Right ventricle myocardium superior (tissue), 1 donor: ENCODE results near the gene GADD45GIP1. TPM values are rescaled to one million over a fixed set of nuclear protein-coding genes. Genes with fewer than 3 reads are reported as not detected.

ENCODE experiments used
- ATAC-seq: fragments of 200-7000 bp; cut with Tn5 transposase; one replicate; pipeline ENCODE4 v1.9.1; 2020; ENCODE audit warnings: mild to moderate bottlenecking; ENCODE audit not compliant: poor library complexity
- DNase-seq: peaks from one replicate; pipeline ENCODE4 v3.0.0-alpha.2; 2020
- intact Hi-C: fragments of 100-400 bp; cut with DNase I; formaldehyde crosslinking; loops from one replicate; pipeline ENCODE4 v1.11.2; 2022
- long read RNA-seq: library from polyadenylated mRNA; unstranded; transcript quantifications from one replicate; pipeline ENCODE4 v2.0.0, GENCODE V29; 2021
- total RNA-seq: library from RNA; stranded (reverse); fragmentation: NEBNext Ultra II Directional; extraction: Animal tissue kit (Norgen Biotek cat#: 25700); gene quantifications from one replicate; pipeline ENCODE4 v1.2.1, GENCODE V29; 2021
- donor health status: DM: no; HTN: yes; CAD: no; lungs with severe emphysema.

GADD45GIP1 gene
- total RNA-seq, result 31.1 TPM
- long read RNA-seq, transcript GADD45GIP1-201 (2 exons, 1,782 nt), result major isoform, 78 of 101 reads
- long read RNA-seq, partial matches to known transcripts, result 14 of 101 reads
- long read RNA-seq, other reads (novel, unspliced or antisense), result 9 of 101 reads

DNA sequence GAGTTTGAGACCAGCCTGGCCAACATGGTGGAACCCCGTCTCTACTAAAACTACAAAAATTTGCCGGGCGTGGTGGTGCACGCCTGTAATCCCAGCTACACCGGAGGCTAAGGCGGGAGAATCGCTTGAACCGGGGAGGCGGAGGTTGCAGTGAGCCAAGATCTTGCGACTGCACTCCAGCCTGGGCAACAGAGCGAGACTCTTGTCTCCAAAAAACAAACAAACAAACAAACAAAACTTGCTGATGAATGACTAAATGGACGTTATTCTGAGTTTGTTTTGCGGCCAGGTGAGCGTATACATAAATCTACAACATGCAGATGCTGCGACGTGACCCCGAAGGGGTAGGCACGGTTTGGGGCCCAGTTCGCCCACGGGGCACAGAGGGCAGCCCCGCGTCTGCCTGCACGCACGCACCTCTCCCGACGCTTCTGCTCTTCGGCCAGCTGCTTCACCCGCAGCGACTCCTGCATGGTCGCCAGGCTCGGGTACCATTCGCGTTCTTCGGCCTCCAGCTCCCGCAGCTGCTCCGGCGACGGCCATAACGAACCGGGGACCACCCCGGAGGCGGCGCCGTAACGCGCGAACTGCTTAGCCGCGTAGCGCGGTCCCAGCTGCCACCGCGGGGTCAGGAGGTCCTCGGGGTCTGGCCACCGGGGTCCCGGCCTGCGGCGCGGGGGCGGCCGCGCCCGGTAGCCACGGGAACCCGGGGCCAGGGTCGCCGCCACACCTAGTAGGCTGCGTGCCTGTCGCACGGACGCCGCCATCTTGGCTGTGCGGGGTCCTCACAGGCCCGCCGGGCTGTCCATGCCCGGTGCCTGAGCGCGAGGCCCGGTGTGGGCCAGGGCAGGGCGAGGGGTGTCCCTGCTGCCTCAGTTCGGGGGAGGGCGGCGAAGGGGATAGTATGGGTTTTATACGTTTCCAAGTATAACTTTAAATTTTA is at the start of gene GADD45GIP1:
TSS of gene GADD45GIP1 (minus strand) at position 778 of the 943 bp plus-strand sequence. CDS start at position 767, 11 bp downstream.
- DNase-seq (peak; percentile 90), ATAC-seq (peak; percentile 96)
- intact Hi-C loops, result no loop called here

DNA sequence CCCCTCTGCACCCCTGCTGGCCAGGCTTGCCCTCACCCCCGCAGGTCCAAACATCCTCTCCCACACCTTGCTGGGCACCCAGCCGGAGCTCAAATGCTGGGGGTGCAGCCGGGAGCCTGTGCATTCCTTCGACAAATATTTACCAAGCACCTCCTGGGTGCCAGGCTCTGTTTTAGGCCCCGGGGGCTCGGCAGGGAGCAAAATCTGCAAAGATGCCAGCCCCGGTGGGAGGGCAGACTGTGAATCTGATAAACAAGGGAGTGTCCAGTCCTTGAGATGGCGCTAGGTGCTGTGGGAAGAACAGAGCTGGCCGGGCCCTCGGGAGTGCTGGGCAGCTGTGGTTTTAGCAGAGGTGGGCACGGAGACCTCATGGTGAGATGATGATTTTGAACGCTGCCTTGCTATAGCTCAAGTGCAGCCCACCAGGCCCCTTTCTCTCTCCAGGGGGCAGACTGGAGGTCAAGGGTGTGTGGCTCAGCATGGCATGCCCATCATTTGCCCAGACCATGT is 48.9 kb upstream of the GADD45GIP1 start:
- intact Hi-C loops, result no loop called here
- DNase-seq (no peak), ATAC-seq (no peak)

DNA sequence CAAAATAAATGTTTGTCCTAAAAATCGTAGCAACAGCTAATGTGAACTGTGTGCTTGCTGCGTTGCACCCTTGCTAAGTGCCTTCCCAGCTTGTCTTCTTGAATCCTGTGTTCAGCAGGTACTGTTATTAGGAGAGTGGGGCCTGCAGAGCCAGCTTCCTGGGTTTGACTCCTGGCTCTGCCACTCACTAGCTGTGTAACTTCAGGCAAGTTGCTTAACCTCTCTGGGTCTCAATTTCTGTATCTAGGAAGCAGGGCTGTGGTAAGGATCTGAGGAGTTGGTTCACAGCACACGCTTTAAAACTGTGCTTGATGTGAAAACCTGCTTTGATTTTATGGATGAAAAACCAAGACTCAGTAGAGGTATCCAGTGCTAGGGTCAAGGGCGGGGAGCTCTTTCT is 48.2 kb upstream of the GADD45GIP1 start:
- DNase-seq (no peak), ATAC-seq (no peak)
- intact Hi-C loops, result no loop called here

DNA sequence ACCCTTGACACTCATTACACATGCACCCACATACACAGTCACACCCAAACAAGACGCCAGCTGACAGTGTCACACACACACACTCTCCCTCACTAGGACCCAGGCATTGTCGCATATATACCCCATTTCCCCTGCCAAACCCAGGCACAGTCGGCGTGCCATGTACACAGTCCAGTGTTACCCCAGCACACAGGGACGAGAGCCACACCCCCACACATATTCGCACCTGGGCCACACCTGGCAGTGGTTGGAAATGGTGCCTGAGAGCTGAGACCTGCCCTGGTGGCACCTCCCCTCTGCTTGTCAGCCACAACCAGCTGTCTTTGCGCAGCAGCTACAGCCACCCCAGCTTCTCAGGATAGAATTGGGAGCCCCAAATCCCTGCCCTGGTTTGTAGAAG is 47.2 kb upstream of the GADD45GIP1 start:
- intact Hi-C loops, result no loop called here
- ATAC-seq (no peak), DNase-seq (no peak)

DNA sequence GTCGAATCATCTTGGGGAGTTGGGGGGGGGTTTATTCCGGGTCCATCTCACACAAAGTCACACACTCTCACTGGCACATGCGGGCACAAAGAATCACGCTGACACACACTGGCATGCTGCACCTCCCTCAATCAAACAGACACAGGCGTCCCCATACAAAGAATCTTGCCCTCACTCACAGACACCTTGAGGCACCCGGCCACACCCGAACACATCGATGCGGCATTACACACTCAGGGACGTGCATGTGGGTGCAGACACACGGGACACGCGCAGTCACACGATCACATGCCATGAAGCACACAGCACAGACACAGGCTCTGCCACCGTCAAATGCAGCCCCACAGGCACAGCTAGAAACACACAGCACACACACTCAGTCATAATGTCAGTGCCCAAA is 46.1 kb upstream of the GADD45GIP1 start:
- intact Hi-C loops, result no loop called here
- DNase-seq (no peak), ATAC-seq (no peak)

DNA sequence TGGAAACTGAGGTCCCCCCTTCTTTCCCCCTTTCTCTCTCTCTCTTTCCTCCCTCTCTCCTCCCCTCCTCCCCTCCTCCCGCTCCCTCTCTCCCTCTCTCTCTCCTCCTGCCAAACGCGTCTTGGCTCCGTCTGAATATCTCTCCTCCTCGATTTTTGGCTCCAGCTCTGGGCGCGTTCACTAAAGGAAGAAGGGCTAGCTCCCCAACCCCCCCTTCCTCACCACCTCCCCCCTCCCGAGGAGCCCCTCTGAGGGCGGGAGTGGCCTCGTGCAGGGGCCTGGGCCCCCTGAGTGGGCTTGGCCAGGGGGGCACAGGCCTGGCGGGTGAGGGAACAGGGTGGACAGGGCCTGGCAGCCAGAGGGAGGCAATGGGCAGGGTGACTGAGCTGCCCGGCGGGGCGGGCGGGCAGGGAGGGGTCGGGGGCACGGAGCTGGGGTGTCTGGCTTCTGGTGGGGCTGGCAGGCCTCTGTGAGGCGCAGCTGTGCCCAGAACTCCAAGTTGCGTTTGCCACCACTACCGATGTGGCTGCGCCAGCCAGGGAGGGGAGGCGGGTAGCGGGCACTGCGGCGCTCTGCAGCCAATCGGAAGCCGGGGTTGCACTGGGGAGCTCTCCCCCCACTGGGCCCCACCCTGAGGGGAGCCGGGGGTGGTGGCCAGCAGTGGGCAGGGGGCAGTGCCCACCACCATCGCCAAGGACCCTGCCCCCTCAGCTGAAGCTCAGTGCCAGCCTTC is 45.3 kb upstream of the GADD45GIP1 start:
- ATAC-seq (peak; percentile 83), DNase-seq (peak; percentile 82)
- intact Hi-C loops, result no loop called here

DNA sequence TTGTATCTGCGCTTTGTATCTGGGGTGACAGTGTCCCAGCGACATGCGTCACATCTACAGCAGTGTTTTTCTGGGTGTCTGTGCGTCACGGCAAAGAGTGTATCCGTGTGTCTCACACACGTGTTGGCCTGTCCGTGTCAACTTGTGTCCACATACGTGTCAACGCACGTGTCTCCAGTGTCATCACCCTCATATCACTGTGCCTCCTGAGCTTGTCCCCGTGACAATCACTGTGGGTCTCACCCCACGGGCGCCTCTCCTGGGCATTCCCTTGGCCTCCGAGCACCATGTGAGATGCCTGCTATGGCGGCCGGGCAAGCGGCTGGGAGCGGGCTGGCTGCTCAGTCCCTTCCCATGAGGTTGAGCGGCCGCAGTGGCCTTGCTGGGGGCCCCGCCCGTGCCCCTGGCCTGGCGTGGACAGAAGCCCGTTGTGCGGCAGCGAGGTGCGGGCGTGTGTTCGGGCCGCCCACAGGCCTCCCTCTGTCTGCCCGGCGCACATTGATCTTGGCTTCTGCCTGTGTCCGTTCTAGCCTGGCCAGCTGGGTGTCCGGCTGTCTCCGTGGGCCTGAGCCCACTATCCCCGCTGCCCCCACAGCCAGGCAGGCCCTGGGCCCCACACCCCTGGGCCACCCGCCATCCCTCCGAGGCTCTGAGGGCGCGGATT is 44.6 kb upstream of the GADD45GIP1 start:
- DNase-seq (peak; percentile 70), ATAC-seq (peak; percentile 45)
- intact Hi-C loops, result no loop called here

DNA sequence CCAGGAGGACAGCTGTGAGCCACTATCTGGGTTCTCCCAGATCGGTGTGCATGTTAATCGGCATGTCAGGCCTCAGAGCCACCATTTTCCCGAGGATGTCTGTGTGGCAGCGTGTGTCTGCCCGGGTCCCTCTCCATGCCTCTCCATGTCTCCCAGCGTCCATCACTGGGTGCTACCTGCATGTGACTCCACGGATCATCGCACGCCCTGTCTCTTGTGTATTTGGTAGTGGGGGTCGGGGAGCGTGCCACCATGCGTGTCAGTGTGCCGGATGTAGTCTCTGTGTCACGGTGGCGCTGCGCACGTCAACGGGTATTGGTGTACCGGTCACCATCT is 44.1 kb upstream of the GADD45GIP1 start:
- intact Hi-C loops, result no loop called here
- ATAC-seq (no peak), DNase-seq (no peak)

DNA sequence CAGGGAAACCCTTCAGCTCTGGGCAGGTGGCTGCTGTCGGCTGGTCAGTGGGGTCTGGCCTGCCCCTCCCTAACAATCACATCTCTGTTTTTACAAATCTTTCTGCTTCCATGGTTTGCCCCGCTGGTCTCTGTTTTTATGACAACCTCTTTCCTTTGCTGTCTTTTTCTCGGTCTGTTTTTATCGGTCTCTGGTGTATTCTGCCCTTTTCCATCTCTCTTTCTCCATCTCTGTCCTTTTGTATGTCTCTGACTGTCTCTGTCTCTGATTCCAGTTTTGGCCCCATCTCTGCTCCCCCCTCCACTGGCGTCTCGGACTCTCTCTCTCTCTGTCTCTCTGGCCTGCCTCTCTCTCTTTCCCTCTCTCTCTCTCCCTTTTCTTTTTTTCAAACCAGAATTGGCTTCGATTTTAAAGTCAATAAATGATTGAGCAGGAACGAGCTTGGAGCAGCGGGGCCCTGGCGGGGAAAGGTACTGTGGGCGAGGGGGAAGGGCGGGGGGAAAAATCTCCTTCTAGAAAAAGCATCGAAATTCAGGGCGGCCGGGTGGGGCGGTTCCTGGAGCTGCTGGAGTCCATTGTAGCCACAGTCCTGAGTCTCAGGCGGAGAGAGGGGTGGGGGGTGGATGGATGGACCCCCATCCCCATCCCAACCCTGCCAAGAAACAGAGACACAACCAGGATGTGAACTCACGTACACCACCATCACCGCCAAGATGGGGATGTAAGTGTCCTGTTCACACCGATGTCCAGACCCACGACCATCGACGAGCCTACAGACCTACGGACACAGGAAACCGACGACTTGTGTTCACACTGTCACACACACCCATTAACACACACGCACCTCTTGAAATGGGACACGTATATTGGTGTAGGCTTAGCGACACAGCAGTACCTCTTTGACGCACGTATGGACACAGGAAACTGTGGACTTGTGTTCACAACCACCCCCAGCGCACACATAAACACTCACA is 41.2 kb upstream of the GADD45GIP1 start:
- DNase-seq, result no peak
- ATAC-seq, result no peak
- intact Hi-C loops, result no loop called here

DNA sequence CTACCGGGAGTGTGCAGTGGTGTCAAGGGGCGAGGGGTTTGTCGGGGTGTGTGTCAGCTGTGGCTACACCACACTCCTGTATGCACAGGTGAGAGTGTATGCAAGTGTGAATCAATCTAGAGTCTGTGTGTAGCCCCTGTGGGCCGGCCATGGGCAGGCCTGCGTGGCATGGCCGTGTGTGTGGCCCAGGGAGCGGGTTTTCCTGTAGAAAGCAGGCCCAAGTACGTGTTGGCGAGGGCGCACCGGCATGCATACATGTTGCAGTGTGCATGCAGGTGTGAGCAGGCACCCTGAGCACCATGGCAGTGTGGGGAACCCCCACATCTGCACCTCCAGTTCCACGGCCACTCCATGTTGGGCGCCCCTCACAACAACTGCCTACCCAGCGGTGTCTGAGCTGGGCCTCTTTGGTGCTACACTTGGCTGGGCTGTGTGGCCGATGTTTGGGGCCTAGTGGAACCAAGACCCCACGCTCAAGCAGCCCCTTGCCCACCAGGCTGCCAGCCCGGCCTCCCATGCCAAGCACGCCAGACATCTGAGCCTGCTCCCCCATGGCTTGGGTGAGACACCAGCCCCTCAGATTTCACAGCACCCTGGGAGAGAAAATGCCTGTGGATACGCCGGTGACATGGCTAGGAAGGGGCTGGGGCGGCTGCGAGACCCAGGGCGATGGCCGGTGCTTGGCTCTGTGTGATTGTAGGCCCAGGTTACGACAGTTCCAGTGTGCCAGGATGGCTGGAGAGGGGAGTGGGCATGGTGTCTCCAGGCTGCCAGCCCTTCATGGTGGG is 40.4 kb upstream of the GADD45GIP1 start:
- ATAC-seq (no peak), DNase-seq (no peak)
- intact Hi-C loops, result no loop called here

DNA sequence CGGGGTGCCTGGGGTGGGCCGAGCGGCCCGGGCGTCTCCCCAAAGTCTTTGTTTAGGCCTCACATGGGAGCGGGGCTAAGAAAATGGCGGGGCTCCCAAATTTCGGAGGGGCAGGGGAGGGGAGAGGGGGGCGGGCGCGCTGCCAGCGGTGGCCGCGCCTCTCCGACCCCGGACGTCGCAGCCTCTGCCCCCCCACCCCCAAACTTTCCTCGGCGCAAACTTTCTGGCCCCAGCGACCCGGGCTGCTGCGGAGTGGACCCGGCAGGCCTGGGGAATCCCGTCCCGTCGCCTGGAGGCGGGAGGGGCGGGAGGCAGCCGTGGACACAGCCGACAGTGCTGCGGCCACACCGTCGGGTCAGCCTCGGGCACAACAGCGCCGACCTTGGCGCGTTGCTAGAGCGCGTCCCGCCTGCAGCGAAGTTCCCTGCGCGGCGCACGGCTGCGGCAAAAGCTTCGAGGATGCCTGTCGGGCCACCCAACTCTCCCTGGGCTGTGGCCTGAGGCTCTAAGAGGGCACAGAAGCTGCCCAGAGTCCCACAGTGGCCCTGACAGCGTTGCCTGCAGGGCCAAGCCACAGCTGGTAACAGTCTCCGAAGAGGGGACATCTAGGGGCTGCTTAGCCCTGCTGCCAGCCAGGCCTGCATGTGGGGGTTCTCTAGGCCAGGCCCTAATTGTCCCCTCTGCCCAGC is 39.5 kb upstream of the GADD45GIP1 start:
- ATAC-seq (peak; percentile 70), DNase-seq (no peak)
- intact Hi-C loops, result no loop called here

DNA sequence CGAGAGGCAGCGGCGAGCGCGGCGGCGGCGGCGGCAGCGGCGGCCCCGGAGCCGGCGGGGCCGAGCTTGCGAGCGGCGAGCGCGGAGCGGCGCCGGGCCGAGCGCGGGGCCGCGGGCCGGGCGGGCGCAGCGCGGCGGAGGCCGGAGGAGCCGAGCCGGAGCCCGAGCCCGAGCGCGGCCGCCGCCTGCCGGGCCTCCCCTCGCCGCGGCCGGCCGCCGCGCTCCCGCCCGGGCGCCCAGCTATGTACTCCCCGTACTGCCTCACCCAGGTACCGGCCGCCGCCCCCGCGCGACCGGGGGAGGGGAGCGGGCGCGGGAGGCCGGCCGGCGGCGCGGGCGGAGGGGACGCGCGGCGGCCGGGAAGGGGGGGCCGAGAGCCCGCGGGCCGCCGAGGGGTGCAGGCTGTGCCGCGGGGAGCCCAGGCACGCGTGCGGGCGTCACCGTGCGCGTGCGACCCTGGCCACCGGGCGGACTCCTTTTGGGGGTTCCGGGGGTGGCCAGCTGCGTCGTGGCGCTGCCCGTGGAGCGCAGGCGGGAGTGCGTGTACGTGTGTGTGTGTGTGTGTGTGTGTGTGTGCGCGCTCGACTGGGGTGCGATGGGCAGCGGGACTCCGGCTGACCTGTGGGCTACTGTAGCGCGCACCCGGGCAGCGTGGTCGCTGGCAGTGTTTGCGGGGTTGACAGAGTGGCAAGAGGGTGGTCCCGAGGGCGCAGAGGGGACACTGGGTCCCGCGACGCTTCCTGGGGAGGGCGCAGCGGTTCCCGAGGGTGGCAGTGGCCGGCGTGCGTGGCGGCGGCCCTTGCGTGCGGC is 38.8 kb upstream of the GADD45GIP1 start:
- DNase-seq (no peak), ATAC-seq (peak; percentile 44)
- intact Hi-C loops, result no loop called here

DNA sequence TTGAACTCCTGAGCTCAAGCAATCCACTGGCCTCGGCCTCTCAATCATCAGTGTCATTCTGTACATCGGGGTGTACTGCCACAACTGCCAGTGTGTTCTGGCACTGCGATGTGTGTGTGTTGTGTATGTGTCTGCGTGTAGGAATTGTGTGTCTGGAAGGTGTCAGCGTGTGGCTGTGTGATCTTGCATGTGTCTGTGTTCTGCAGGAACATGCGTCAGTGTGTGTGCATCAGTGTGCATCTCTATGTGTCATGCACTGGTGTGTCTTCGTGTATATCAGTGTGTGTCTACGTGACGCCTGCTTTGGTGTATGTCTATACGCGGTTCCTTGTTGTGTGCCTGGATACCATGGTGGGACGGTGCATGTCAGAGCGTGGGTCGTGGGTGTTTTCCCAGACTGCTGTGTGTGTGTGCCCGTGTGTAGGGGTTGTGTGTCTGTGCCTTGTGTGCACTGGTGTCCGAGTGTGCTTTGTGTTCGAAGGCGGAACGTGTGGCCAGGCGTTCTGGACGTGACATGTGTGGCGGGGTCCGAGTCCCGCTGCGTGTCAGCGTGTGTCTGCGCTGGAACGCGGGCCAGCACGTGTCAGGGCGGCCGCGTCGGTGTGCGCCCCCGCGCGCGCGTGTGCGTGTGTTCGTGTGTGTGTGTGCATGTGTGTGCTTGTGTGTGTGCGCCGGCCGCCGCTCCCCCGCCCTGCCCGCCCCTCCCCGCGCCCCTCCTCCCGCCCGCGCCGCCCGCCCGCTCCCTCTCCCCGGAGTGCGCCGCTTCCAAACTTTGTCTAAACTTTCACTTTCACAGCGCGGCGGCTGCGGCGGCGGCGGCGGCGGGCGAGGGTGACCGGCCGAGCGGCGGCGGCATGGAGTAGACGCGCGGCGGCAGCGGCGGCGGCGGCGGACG is 37.9 kb upstream of the GADD45GIP1 start, which contains the start of gene NFIX:
TSS of gene NFIX (plus strand) at position 775 of the 895 bp plus-strand sequence. CDS start 363 bp downstream, outside the sequence.
- ATAC-seq, result peak; percentile 56
- DNase-seq, result peak; percentile 81
- intact Hi-C loops, result loop anchor here (5.0 kb wide), 2 partner anchors 32 to 62 kb away; no protein-coding TSS in a partner anchor

DNA sequence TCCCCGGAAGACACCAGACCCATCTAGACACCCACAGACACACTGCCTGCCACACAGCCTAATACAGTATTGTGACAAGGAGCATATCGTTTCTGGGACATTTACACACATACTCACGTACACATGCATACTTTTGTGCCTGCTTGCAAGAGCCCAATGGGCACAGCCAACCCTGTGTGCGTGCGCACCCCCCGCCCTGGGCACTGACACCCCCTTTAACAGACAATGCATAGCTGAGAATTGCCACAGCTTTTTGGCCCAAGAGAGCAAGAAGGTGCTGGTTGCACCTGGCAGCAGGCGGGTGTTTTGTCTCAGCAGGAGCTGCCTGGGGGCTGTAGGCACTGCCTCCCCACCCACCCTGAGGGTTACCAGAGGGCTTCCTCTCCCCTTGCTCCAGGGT is 36.5 kb upstream of the GADD45GIP1 start:
- ATAC-seq, result no peak
- DNase-seq, result no peak
- intact Hi-C loops, result loop anchor here (5.0 kb wide), 2 partner anchors 34 to 64 kb away; no protein-coding TSS in a partner anchor
